H9 (cell line): ENCODE data around the gene MKRN2. TPM values are rescaled to one million over a fixed set of nuclear protein-coding genes. Genes with fewer than 3 reads are reported as not detected.

Experiments used
- DNase-seq: peaks from one replicate; pipeline ENCODE4 v3.0.0-alpha.2; 2017
- H2AFZ ChIP-seq: one replicate; pipeline ENCODE4 v1.6.1; 2013; ENCODE audit warnings: mild to moderate bottlenecking, low read length, control low read depth, moderate library complexity
- H2AK5ac ChIP-seq: 2 replicates; pipeline ENCODE4 v1.6.1; 2013; ENCODE audit warnings: low read length, control low read depth, mixed read lengths; ENCODE audit not compliant: insufficient read length
- H2BK120ac ChIP-seq: one replicate; pipeline ENCODE4 v1.6.1; 2013; ENCODE audit warnings: low read depth, mild to moderate bottlenecking, low read length, control low read depth, inconsistent platforms; ENCODE audit not compliant: poor library complexity, severe bottlenecking
- H2BK12ac ChIP-seq: 2 replicates; pipeline ENCODE4 v1.6.1; 2013; ENCODE audit warnings: low read length, control low read depth, mixed read lengths, low read depth; ENCODE audit not compliant: insufficient read length
- H2BK15ac ChIP-seq: 2 replicates; pipeline ENCODE4 v1.6.1; 2013; ENCODE audit warnings: low read depth, low read length, control low read depth
- H2BK20ac ChIP-seq: one replicate; pipeline ENCODE4 v1.6.1; 2013; ENCODE audit warnings: low read depth, mild to moderate bottlenecking, low read length, control low read depth, inconsistent platforms; ENCODE audit not compliant: poor library complexity, severe bottlenecking
- H2BK5ac ChIP-seq: 2 replicates; pipeline ENCODE4 v1.6.1; 2013; ENCODE audit warnings: low read length, control low read depth, mixed read lengths; ENCODE audit not compliant: insufficient read length
- H3K14ac ChIP-seq: 2 replicates; pipeline ENCODE4 v1.6.1; 2013; ENCODE audit warnings: low read length, control low read depth; ENCODE audit not compliant: insufficient read depth
- H3K18ac ChIP-seq: 2 replicates; pipeline ENCODE4 v1.6.1; 2013; ENCODE audit warnings: low read depth, mild to moderate bottlenecking, mixed read lengths, low read length, control low read depth; ENCODE audit not compliant: insufficient read length
- H3K23ac ChIP-seq: 2 replicates; pipeline ENCODE4 v1.6.1; 2013; ENCODE audit warnings: low read length, control low read depth, mixed read lengths, low read depth; ENCODE audit not compliant: insufficient read length
- H3K23me2 ChIP-seq: 2 replicates; pipeline ENCODE4 v1.6.1; 2013; ENCODE audit warnings: low read depth, mild to moderate bottlenecking, mixed read lengths, low read length, control low read depth; ENCODE audit not compliant: insufficient read length, poor library complexity, severe bottlenecking
- H3K27ac ChIP-seq: 2 replicates; pipeline ENCODE4 v1.5.1; 2013; ENCODE audit warnings: low read length, control low read depth, mixed read lengths, low read depth; ENCODE audit not compliant: insufficient read length
- H3K27me3 ChIP-seq: 2 replicates; pipeline ENCODE4 v1.6.1; 2013; ENCODE audit warnings: low read length, control low read depth, inconsistent platforms; ENCODE audit not compliant: insufficient read depth
- H3K4ac ChIP-seq: 2 replicates; pipeline ENCODE4 v1.6.1; 2013; ENCODE audit warnings: low read depth, mild to moderate bottlenecking, control low read depth, inconsistent platforms, low read length, moderate library complexity
- H3K4me1 ChIP-seq: 2 replicates; pipeline ENCODE4 v1.6.1; 2013; ENCODE audit warnings: low read length, control low read depth, inconsistent platforms; ENCODE audit not compliant: insufficient read depth
- H3K4me2 ChIP-seq: 2 replicates; pipeline ENCODE4 v1.6.1; 2013; ENCODE audit warnings: low read length, control low read depth, mixed read lengths; ENCODE audit not compliant: insufficient read length, insufficient read depth
- H3K56ac ChIP-seq: 2 replicates; pipeline ENCODE4 v1.6.1; 2013; ENCODE audit warnings: low read depth, mild to moderate bottlenecking, mixed read lengths, low read length, control low read depth; ENCODE audit not compliant: insufficient read length
- H3K79me1 ChIP-seq: 2 replicates; pipeline ENCODE4 v1.6.1; 2013; ENCODE audit warnings: low read depth, mild to moderate bottlenecking, moderate library complexity, low read length, control low read depth, inconsistent platforms; ENCODE audit not compliant: insufficient read depth, poor library complexity, severe bottlenecking
- H3K79me2 ChIP-seq: 2 replicates; pipeline ENCODE4 v1.6.1; 2013; ENCODE audit warnings: low read length, control low read depth, inconsistent platforms; ENCODE audit not compliant: insufficient read depth
- H3K9ac ChIP-seq: 2 replicates; pipeline ENCODE4 v1.6.1; 2013; ENCODE audit warnings: low read length, control low read depth, mixed read lengths; ENCODE audit not compliant: insufficient read length; ENCODE audit errors: extremely low read depth
- H3K9me3 ChIP-seq: one replicate; pipeline ENCODE4 v1.6.1; 2013; ENCODE audit warnings: low read depth, low read length, inconsistent platforms; ENCODE audit not compliant: control insufficient read depth
- H3T11ph ChIP-seq: one replicate; pipeline ENCODE4 v1.6.1; 2013; ENCODE audit warnings: mild to moderate bottlenecking, low read length, control low read depth, inconsistent platforms
- H4K20me1 ChIP-seq: one replicate; pipeline ENCODE4 v1.6.1; 2013; ENCODE audit not compliant: control insufficient read depth, insufficient read length, insufficient read depth
- H4K5ac ChIP-seq: 2 replicates; pipeline ENCODE4 v1.6.1; 2013; ENCODE audit warnings: low read depth, mild to moderate bottlenecking, mixed read lengths, low read length, control low read depth; ENCODE audit not compliant: insufficient read length
- H4K8ac ChIP-seq: replicated peaks from 2 replicates; pipeline ENCODE4 v1.6.1; 2013; ENCODE audit warnings: low read length, control low read depth, mixed read lengths, low read depth; ENCODE audit not compliant: insufficient read length
- H4K91ac ChIP-seq: 2 replicates; pipeline ENCODE4 v1.6.1; 2013; ENCODE audit warnings: low read depth, mild to moderate bottlenecking, moderate library complexity, mixed read lengths, low read length, control low read depth; ENCODE audit not compliant: insufficient read length
- H3K27ac Mint-ChIP-seq, 3 experiments: 2 replicates in 2 of 3; 3 replicates in 1 of 3; pipeline ENCODE4 v1.8.0; 2020 to 2021; ENCODE audit warnings: mixed read lengths in 3 of 3, mild to moderate bottlenecking in 1 of 3, moderate library complexity in 1 of 3
- H3K27me3 Mint-ChIP-seq: 2 replicates; pipeline ENCODE4 v1.8.0; 2021; ENCODE audit warnings: low read depth, mild to moderate bottlenecking, moderate library complexity, mixed read lengths
- H3K36me3 Mint-ChIP-seq, 3 experiments: 2 replicates in 2 of 3; 3 replicates in 1 of 3; pipeline ENCODE4 v1.8.0; 2020 to 2021; ENCODE audit warnings: low read depth in 3 of 3, mixed read lengths in 3 of 3; ENCODE audit not compliant: insufficient read depth in 1 of 3
- H3K4me1 Mint-ChIP-seq, 2 experiments: 2 replicates each; pipeline ENCODE4 v1.8.0; 2020; ENCODE audit warnings: mixed read lengths in 2 of 2
- H3K4me3 Mint-ChIP-seq, 2 experiments: 2 replicates in 1 of 2; 3 replicates in 1 of 2; pipeline ENCODE4 v1.8.0; 2020 to 2021; ENCODE audit warnings: mild to moderate bottlenecking in 2 of 2, mixed read lengths in 2 of 2, moderate library complexity in 1 of 2
- H3K9me3 Mint-ChIP-seq, 2 experiments: 2 replicates in 1 of 2; 3 replicates in 1 of 2; pipeline ENCODE4 v1.8.0; 2020; ENCODE audit warnings: mild to moderate bottlenecking in 2 of 2, mixed read lengths in 2 of 2, moderate library complexity in 1 of 2
- WGBS: extraction: QIAGEN DNeasy Blood & Tissue Kit; methylation state at CpG from one replicate; pipeline ENCODE4 v1.1.7; 2013; ENCODE audit warnings: missing lambda C conversion rate, low lambda C conversion rate, mixed read lengths; ENCODE audit not compliant: insufficient read length; ENCODE audit errors: extremely low coverage; 5-methylcytosine and 5-hydroxymethylcytosine counted together
- total RNA-seq: library from RNA; stranded (reverse); gene quantifications from 2 replicates; pipeline ENCODE4 v1.2.1, GENCODE V29; 2021
- TF ChIP-seq, protein P1 (sequence below): fragments of 200-600 bp; sonication (generic); conservative IDR thresholded peaks from 3 replicates; pipeline ENCODE4 v1.8.0; 2021; ENCODE audit warnings: antibody characterized with exemption, mild to moderate bottlenecking

MKRN2 gene
- total RNA-seq, 1 experiment from 2014 or later = 18.1 TPM

- TF ChIP-seq, protein P1, sequence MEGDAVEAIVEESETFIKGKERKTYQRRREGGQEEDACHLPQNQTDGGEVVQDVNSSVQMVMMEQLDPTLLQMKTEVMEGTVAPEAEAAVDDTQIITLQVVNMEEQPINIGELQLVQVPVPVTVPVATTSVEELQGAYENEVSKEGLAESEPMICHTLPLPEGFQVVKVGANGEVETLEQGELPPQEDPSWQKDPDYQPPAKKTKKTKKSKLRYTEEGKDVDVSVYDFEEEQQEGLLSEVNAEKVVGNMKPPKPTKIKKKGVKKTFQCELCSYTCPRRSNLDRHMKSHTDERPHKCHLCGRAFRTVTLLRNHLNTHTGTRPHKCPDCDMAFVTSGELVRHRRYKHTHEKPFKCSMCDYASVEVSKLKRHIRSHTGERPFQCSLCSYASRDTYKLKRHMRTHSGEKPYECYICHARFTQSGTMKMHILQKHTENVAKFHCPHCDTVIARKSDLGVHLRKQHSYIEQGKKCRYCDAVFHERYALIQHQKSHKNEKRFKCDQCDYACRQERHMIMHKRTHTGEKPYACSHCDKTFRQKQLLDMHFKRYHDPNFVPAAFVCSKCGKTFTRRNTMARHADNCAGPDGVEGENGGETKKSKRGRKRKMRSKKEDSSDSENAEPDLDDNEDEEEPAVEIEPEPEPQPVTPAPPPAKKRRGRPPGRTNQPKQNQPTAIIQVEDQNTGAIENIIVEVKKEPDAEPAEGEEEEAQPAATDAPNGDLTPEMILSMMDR = no peak
- H4K8ac ChIP-seq = no peak overlapping the region
- H3K9ac ChIP-seq = no peak overlapping the region
- H3K9me3 ChIP-seq = no peaks in the 10 kb centered on the region
- no peak overlapping the region for H3K18ac ChIP-seq
- H3K23me2 ChIP-seq = no peaks in the 10 kb centered on the region
- H3T11ph ChIP-seq = no peak overlapping the region
- H3K79me2 ChIP-seq = peaks cover 14% of the 10 kb centered on the region; the same call in 1 of the 2 replicates
- Mint-ChIP-seq H3K36me3 (peaks cover 31 to 43% (median 42%) of the 10 kb centered on the region in 3 experiments; a peak in 6 of 7 replicates), H3K4me1 (peaks cover 12% of the 10 kb centered on the region in 2 experiments), H3K4me3 (no peak overlapping the region), H3K9me3 (no peaks in the 10 kb centered on the region), H3K27ac (peak overlapping the region in 1 of 3 experiments; percentile 57; a peak in 1 of 7 replicates), H3K27me3 (no peaks in the 10 kb centered on the region)
- H4K5ac ChIP-seq = no peak overlapping the region
- no peak overlapping the region for H2AFZ ChIP-seq
- no peak overlapping the region for H2BK12ac ChIP-seq
- no peaks in the 10 kb centered on the region for H3K27me3 ChIP-seq
- WGBS = no CpG with 5 or more reads among the region's 3 CpGs
- H3K4me2 ChIP-seq = no peak overlapping the region
- H2BK15ac ChIP-seq = no peak overlapping the region
- no peak overlapping the region for H3K14ac ChIP-seq
- H3K23ac ChIP-seq = no peak overlapping the region
- H3K4me1 ChIP-seq = no peaks in the 10 kb centered on the region
- no peak overlapping the region for H3K56ac ChIP-seq
- no peaks in the 10 kb centered on the region for H4K20me1 ChIP-seq
- H3K79me1 ChIP-seq = peaks cover 6% of the 10 kb centered on the region
- no peak overlapping the region for H2BK120ac ChIP-seq
- no peak overlapping the region for H2BK5ac ChIP-seq
- no peak for DNase-seq
- H2AK5ac ChIP-seq = no peak overlapping the region
- H2BK20ac ChIP-seq = no peak overlapping the region
- no peak overlapping the region for H3K4ac ChIP-seq
- H4K91ac ChIP-seq = no peak overlapping the region
- H3K27ac ChIP-seq = no peak overlapping the region
These were observed 11.9 kb downstream of the MKRN2 start for GRCh38 chr3:12568747-12569146.
